ENCODE measurements around the gene COQ4.
"Not testable (repeated sequence)": the region's sequence is repeated elsewhere in the genome, so short reads cannot be mapped to it uniquely, and the experiment has no call there.

Gene COQ4

GRCh38 chr9:128304136-128304970 is 18.3 kb upstream of the COQ4 start:
- no peak for DNase-seq

- no peak for DNase-seq
These were observed 17.7 kb upstream of the COQ4 start for GRCh38 chr9:128304971-128305288.

- no peak for DNase-seq
These were observed 13.1 kb upstream of the COQ4 start for GRCh38 chr9:128309551-128309950.

- no peak for DNase-seq
These were observed 12.2 kb upstream of the COQ4 start for GRCh38 chr9:128310461-128310860.

DNA sequence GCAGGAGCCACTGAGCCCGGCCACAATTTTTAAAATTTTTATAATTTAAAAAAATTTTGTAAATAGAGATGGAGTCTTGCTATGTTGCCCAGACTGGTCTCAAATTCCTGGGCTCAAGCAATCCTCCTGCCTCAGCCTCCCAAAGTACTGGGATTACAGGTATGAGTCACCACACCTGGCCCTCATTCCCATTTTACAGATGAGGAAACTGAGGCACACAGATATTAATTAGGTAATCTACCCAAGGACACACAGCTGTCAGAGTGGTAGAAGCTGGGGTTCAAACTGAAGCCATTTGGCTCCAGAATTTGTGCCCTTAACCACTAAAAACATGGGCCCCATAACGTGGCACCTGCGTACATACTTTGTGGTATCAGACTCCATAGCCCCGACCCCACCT is 7.9 kb upstream of the COQ4 start:
- no peak for DNase-seq

GRCh38 chr9:128316421-128316820 is 6.2 kb upstream of the COQ4 start:
- DNase-seq: no peak

GRCh38 chr9:128317629-128318028 is 5.0 kb upstream of the COQ4 start:
- no peak for DNase-seq

DNA sequence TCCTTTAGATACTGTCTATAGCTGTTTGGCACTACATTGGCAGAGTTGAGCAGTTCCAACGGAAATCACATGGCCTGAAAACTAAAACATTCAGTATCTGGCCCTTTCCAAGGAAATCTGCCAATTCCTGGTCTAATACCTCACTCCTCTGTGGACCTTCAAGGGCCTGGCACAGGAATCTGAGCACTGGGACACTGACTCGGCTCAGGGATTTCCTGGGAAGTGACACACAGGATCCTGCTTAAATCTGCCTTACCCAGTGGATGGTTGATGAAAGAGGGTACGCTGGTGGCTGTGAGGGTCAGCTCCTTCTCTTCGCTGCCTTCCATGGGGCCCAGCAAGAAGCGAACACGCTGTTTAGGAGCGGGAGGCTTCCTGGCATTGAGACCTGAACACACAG is 1.3 kb upstream of the COQ4 start:
- no peak for DNase-seq

DNA sequence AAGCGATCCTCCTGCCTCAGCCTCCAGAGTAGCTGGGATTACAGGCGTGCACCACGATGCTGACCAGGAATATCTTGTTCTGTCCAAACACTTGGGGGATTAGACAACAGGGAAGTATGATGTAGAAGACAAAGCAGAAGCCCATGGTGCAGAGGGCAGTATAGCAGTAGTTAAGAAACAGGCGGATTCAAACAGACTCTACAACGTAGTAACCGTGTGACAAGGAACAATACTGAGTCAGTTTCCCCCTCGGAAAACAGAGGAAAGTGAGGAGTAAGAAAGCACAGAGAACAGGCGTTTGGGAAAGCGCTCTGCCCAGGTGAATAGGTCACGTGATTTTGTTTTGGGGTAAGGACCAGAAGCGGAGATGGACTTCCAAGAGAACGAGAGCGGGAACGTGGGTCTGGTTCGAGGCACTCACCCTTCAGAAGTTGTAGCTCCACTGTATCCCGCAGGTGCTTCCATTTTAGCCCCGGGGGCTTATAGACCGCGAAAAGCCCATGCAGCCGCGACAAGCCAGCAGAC is 698 bp upstream of the COQ4 start:
- no peak for DNase-seq

DNA sequence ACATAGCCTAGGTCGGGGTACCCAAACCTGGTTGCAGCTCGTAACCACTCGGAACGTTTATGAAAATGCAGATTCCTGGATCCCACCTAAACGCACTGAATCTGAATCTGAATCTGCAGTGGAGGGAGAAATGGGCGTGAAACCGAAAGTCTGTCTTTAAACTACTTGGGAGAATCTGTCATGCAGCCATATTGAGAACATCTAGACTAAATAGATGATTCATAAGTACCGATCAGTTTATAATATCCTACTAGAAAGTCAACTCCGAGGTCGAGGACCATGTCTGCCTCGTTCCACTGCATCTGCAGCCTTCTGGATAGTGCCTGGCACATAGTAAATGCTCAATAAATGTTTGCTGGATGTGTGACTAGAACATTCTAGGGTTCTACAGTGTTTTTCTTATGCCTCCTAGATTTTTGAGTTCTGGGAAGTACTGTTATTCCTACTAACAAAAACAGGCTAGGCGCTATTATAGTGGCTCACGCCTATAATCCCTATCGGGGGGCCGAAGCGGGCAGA is 632 bp downstream of the COQ4 start:
- no peak for DNase-seq

DNA sequence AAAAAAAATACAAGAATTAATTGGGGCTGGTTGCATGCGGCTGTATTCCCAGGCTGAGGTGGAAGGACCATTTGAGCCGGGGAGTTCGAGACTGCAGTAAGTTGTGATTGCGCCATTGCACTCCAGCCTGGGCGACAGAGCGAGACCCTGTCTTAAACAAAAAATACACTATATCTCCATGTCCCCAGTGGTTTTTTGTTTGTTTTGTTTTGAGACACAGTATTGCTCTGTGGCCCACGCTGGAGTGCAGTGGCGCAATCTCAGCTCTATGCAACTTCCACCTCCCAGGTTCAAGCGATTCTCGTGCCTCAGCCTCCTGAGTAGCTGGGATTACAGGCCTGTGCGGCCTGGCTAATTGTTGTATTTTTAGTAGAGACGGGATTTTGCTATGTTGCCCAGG is 1.2 kb downstream of the COQ4 start:
- DNase-seq: no peak

GRCh38 chr9:128324401-128324800 is 1.8 kb downstream of the COQ4 start:
- no peak for DNase-seq

- no peak for DNase-seq
These were observed 3.0 kb downstream of the COQ4 start for GRCh38 chr9:128325629-128326028.

GRCh38 chr9:128333451-128333869 is 10.8 kb downstream of the COQ4 start:
- DNase-seq: no peak

- DNase-seq: no peak
These were observed 12.5 kb downstream of the COQ4 start for GRCh38 chr9:128335161-128335560.

GRCh38 chr9:128335914-128336313 is 13.3 kb downstream of the COQ4 start:
- no peak for DNase-seq

- no peak for DNase-seq
These were observed 15.3 kb downstream of the COQ4 start for GRCh38 chr9:128337936-128338335.

GRCh38 chr9:128338852-128339614 is 16.4 kb downstream of the COQ4 start:
- not testable (repeated sequence) for DNase-seq

DNA sequence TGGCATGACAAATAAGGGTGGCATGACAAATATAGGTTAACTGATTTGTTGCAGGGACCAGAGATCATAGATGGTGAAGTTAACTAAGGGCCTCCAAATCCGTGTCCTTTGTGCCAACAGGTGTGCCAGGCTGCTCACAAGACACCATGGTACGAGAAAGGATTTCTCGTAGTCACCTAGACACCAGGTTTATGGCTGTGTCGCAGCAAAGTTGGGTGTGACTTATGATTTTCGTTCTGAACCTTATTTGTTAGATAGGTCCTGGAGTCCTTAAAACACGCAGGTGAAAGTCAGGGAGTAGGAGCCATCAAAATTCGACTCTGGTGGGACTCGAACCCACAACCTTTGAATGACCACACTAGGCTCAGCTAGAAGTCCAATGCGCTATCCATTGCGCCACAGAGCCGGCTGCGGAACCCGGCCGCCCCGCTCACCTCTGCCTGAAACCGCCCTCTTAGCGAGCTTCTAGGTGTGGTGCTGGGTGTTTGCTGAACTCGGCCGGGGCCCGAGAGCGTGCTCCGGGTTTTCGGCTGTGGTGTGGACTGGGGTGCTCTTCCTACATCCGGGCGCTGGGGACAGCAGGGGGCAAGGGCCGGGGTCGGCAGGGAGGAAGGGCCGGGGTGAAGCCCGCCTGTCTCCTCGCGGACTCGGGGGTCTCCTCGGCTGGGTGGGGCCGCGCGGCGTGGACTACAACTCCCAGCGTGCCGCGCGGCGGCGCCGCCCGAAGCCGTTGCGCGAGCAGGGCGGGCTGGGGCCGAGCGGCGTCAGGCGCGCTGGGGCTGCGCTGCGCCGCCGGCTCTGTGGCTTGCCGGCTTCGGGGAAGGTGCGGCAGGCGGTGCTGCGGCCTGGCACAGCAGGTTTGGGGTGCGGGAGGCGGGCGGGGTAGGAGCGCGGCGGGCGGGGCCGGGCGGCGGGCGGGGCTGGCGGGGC is 17.4 kb downstream of the COQ4 start, which contains the start of gene SLC27A4:
TSS of gene SLC27A4 (plus strand) at position 767 of the 930 bp plus-strand sequence. CDS start 2,606 bp downstream, outside the sequence.
- DNase-seq: peak; percentile 36

DNA sequence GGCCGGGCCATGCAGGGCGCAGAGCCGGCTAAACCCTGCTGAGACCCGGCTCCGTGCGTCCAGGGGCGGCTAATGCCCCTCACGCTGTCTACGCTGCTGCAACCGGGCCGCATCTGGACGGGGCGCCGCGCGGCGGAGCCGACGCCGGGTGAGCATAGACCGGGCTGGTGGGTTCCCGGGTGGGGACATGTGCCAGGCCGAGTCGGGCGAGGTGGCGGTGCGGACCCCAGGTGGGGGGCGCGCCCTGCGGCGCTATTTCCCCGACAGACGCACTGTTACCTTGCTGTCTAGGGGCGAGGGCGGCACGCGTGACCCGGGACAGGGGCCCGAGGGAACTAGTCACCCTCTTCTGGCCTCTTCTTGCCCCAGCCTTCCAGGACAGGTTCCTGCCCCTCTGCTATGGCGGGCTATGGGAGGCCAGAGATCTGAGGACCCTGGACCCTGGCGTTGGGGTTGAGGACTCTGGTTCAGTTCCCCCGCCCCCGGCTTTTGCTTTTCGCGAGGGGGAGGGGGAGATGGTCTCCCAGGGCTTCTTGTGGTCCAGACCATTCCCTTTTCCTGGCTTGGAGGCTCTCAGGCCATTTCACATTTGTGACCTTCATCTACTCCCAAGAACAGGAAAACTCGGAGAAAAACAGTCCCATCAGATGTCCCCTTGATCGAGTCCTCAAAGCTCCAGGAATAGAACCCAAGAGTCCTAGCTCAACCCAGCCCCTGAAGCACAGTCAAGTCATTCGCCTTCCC is 18.2 kb downstream of the COQ4 start:
- no peak for DNase-seq

- DNase-seq: peak; percentile 14
These were observed 18.8 kb downstream of the COQ4 start for GRCh38 chr9:128341435-128341849.

All from NCI-H1694 (cell line).